IMR-90 (cell line): ENCODE measurements around the gene ANP32B. TPM values are rescaled to one million over a fixed set of nuclear protein-coding genes. Genes with fewer than 3 reads are reported as not detected.
A peak's percentile ranks its signal among the peaks of the same experiment; 100 is the strongest.

Source experiments
- ATAC-seq: fragments of 200-7000 bp; cut with Tn5 transposase; 2 replicates; pipeline ENCODE4 v1.9.1; 2020; ENCODE audit warnings: low read depth, mild to moderate bottlenecking, moderate library complexity
- BruUV-seq: library from RNA; stranded (reverse); fragments of 400-500 nt; replicated peaks from 2 replicates; lab custom pipeline; 2021; lab: Mats Ljungman, UMichigan
- CTCF ChIA-PET: fragments of 300-600 bp; formaldehyde crosslinking; extraction: SDS; loops from one replicate; lab custom pipeline; 2021; ENCODE audit warnings: antibody characterized with exemption; lab: Yijun Ruan, JAX
- POLR2A ChIA-PET: fragments of 300-600 bp; sonication (Branson Sonifier 250); formaldehyde crosslinking; loops from one replicate; lab custom pipeline; 2022; ENCODE audit warnings: antibody characterized with exemption; ENCODE audit not compliant: unreplicated experiment; lab: Charles Lee
- DNase-seq: peaks from one replicate; pipeline ENCODE4 v3.0.0; 2013
- H2AFZ ChIP-seq: replicated peaks from 2 replicates; pipeline ENCODE3; 2013; ENCODE audit warnings: low read length, mild to moderate bottlenecking; ENCODE audit not compliant: poor library complexity
- H2AK5ac ChIP-seq: 2 replicates; pipeline ENCODE4 v1.6.1; 2013; ENCODE audit warnings: low read depth, low read length, inconsistent platforms
- H2AK9ac ChIP-seq: replicated peaks from 2 replicates; pipeline ENCODE3; 2013; ENCODE audit warnings: mild to moderate bottlenecking, low read depth, low read length, moderate library complexity; ENCODE audit not compliant: poor library complexity
- H2BK120ac ChIP-seq: 2 replicates; pipeline ENCODE4 v1.6.1; 2013; ENCODE audit warnings: low read depth, low read length, inconsistent platforms
- H2BK15ac ChIP-seq: 3 replicates; pipeline ENCODE4 v1.6.1; 2013; ENCODE audit warnings: low read depth, low read length, inconsistent platforms
- H2BK20ac ChIP-seq: 2 replicates; pipeline ENCODE4 v1.6.1; 2013; ENCODE audit warnings: low read depth, mild to moderate bottlenecking, inconsistent platforms, low read length, moderate library complexity
- H2BK5ac ChIP-seq: 2 replicates; pipeline ENCODE4 v1.6.1; 2013; ENCODE audit warnings: mild to moderate bottlenecking, low read depth, low read length, inconsistent platforms; ENCODE audit not compliant: poor library complexity, severe bottlenecking
- H3K14ac ChIP-seq: replicated peaks from 2 replicates; pipeline ENCODE4 v1.6.1; 2013; ENCODE audit warnings: low read depth, low read length, inconsistent platforms
- H3K18ac ChIP-seq: 2 replicates; pipeline ENCODE4 v1.6.1; 2013; ENCODE audit warnings: low read depth, low read length, control low read depth
- H3K23ac ChIP-seq: 2 replicates; pipeline ENCODE4 v1.6.1; 2013; ENCODE audit warnings: low read depth, low read length, inconsistent platforms
- H3K27ac ChIP-seq: 2 replicates; pipeline ENCODE4 v1.5.1; 2013; ENCODE audit warnings: mild to moderate bottlenecking, control low read depth, low read length; ENCODE audit not compliant: insufficient read depth
- H3K27me3 ChIP-seq: 2 replicates; pipeline ENCODE4 v1.6.1; 2013; ENCODE audit warnings: low read length; ENCODE audit not compliant: control insufficient read depth, insufficient read depth
- H3K36me3 ChIP-seq: 2 replicates; pipeline ENCODE4 v1.6.1; 2013; ENCODE audit warnings: low read length, mixed read lengths; ENCODE audit not compliant: control insufficient read depth, insufficient read depth
- H3K4ac ChIP-seq: 2 replicates; pipeline ENCODE4 v1.6.1; 2013; ENCODE audit warnings: low read depth, low read length, inconsistent platforms
- H3K4me1 ChIP-seq: 2 replicates; pipeline ENCODE4 v1.6.1; 2013; ENCODE audit warnings: low read length, mixed read lengths; ENCODE audit not compliant: control insufficient read depth, insufficient read depth
- H3K4me2 ChIP-seq: 2 replicates; pipeline ENCODE4 v1.6.1; 2013; ENCODE audit warnings: low read depth, mild to moderate bottlenecking, control low read depth, low read length, moderate library complexity
- H3K4me3 ChIP-seq: 2 replicates; pipeline ENCODE4 v1.5.1; 2013; ENCODE audit warnings: low read depth, mild to moderate bottlenecking, control low read depth, low read length, moderate library complexity; ENCODE audit not compliant: insufficient read depth
- H3K56ac ChIP-seq: 2 replicates; pipeline ENCODE4 v1.6.1; 2013; ENCODE audit warnings: low read length, inconsistent platforms; ENCODE audit not compliant: insufficient read depth; ENCODE audit errors: extremely low read depth
- H3K79me1 ChIP-seq, 2 experiments: 2 replicates each; pipeline ENCODE4 v1.6.1; 2013; ENCODE audit warnings: low read length in 2 of 2, inconsistent platforms in 1 of 2, low read depth in 1 of 2
- H3K9ac ChIP-seq: 2 replicates; pipeline ENCODE4 v1.6.1; 2013; ENCODE audit warnings: low read depth, low read length, control low read depth
- H3K9me1 ChIP-seq: 2 replicates; pipeline ENCODE4 v1.6.1; 2013; ENCODE audit warnings: low read length, inconsistent platforms; ENCODE audit not compliant: insufficient read depth
- H3K9me3 ChIP-seq: 2 replicates; pipeline ENCODE4 v1.6.1; 2013; ENCODE audit warnings: low read length; ENCODE audit not compliant: control insufficient read depth, insufficient read depth
- H4K20me1 ChIP-seq: 2 replicates; pipeline ENCODE4 v1.6.1; 2013; ENCODE audit warnings: low read length, inconsistent platforms; ENCODE audit not compliant: insufficient read depth
- H4K5ac ChIP-seq: 2 replicates; pipeline ENCODE4 v1.6.1; 2013; ENCODE audit warnings: mild to moderate bottlenecking, low read depth, low read length, control low read depth
- H4K8ac ChIP-seq, 2 experiments: 2 replicates each; pipeline ENCODE4 v1.6.1; 2013; ENCODE audit warnings: low read depth in 2 of 2, low read length in 2 of 2, control low read depth in 1 of 2, inconsistent platforms in 1 of 2
- H4K91ac ChIP-seq: 2 replicates; pipeline ENCODE4 v1.6.1; 2013; ENCODE audit warnings: low read depth, low read length, inconsistent platforms; ENCODE audit not compliant: insufficient read depth
- MAFK ChIP-seq: IDR thresholded peaks from 2 replicates; pipeline ENCODE4 v1.6.1; 2012; ENCODE audit warnings: low read depth, low read length, improper control_type of control experiment
- POLR2A ChIP-seq: IDR thresholded peaks from 2 replicates; pipeline ENCODE4 v1.6.1; 2012; ENCODE audit warnings: mild to moderate bottlenecking, low read depth, low read length
- SMC3 ChIP-seq: fragments of 150-350 bp; IDR thresholded peaks from 2 replicates; pipeline ENCODE4 v1.6.1; 2016; ENCODE audit warnings: low read depth, mild to moderate bottlenecking, antibody characterized with exemption, low read length, moderate library complexity
- WGBS, 2 experiments: methylation state at CpG; one replicate each; pipeline versions ENCODE4 v1.1.5 to v1.1.7; 2013; ENCODE audit warnings: missing lambda C conversion rate in 2 of 2; ENCODE audit not compliant: insufficient read length in 1 of 2; ENCODE audit errors: extremely low coverage in 2 of 2; 5-methylcytosine and 5-hydroxymethylcytosine counted together
- dilution Hi-C: fragments of 300-500 bp; cut with HindIII; formaldehyde crosslinking; loops from one replicate; pipeline ENCODE4 v1.14.3; 2018; ENCODE audit warnings: low sequenced_read_pairs; ENCODE audit not compliant: unreplicated experiment
- in situ Hi-C: fragments of 300-500 bp; cut with MboI; formaldehyde crosslinking; loops from 3 replicates; pipeline ENCODE4 v1.14.3; 2019; ENCODE audit warnings: low sequenced_read_pairs, inconsistent platforms, mixed read lengths
- intact Hi-C: fragments of 100-400 bp; cut with micrococcal nuclease; formaldehyde crosslinking; loops from 2 replicates; pipeline ENCODE4 v1.10.0; 2022
- polyA plus RNA-seq, 3 experiments: library from polyadenylated mRNA; depleted of rRNA; stranded (reverse); fragments of >200 nt; gene quantifications; 2 replicates each; pipeline ENCODE4 v1.2.3, GENCODE V29; 2012; ENCODE audit warnings: low replicate concordance in 1 of 3
- total RNA-seq: library from RNA; depleted of rRNA; stranded (reverse); fragments of >200 nt; gene quantifications from 2 replicates; pipeline ENCODE4 v1.2.3, GENCODE V29; 2012
- TF ChIP-seq, protein P1 (sequence below): conservative IDR thresholded peaks from 2 replicates; pipeline ENCODE4 v1.5.1; 2012; ENCODE audit warnings: mild to moderate bottlenecking, low read depth, low read length, improper control_type of control experiment

The ANP32B gene
- total and polyA plus RNA-seq, 2 of the 4 experiments (the other 2 are of a cell fraction): 3.9 to 46.8 TPM

GRCh38 chr9:98022447-98022846, 39.3 kb downstream of the ANP32B start:
- H2AK9ac ChIP-seq: no peak overlapping the region
- H3K4ac ChIP-seq: 0 out of 2 replicates have a peak overlapping the region, but pooled peaks have one; percentile 43
- BruUV-seq: no TSS peak
- H4K8ac ChIP-seq: peak overlapping the region in 1 of 2 experiments; percentile 50; a peak in 1 of 4 replicates
- no peak overlapping the region for H2BK20ac ChIP-seq
- in situ Hi-C loops: no loop called here
- H4K20me1 ChIP-seq: no peaks in the 10 kb centered on the region
- peak; percentile 71 for DNase-seq
- peaks cover 21% of the 10 kb centered on the region for H3K36me3 ChIP-seq
- peaks cover 2 to 3% of the 10 kb centered on the region in 2 experiments; a peak in 1 of 4 replicates for H3K79me1 ChIP-seq
- ChIA-PET POLR2A (no interaction called here), CTCF (interaction anchor here (0.6 kb wide), 1 partner anchor 1471 kb away, joined by 4 read pairs; no protein-coding TSS in a partner anchor)
- H3K23ac ChIP-seq: no peak overlapping the region
- peak overlapping the region; percentile 55; the same call in 1 of the 2 replicates for H3K14ac ChIP-seq
- H3K4me2 ChIP-seq: no peak overlapping the region
- H3K18ac ChIP-seq: no peak overlapping the region
- no peak overlapping the region for H2AFZ ChIP-seq
- H3K9ac ChIP-seq: no peak overlapping the region
- H2BK5ac ChIP-seq: no peak overlapping the region
- H3K4me3 ChIP-seq: no peak overlapping the region
- H4K5ac ChIP-seq: no peak overlapping the region
- H3K9me1 ChIP-seq: peaks cover 14% of the 10 kb centered on the region
- no peaks in the 10 kb centered on the region for H3K9me3 ChIP-seq
- no peaks in the 10 kb centered on the region for H3K27me3 ChIP-seq
- no peak overlapping the region for H3K27ac ChIP-seq
- H3K56ac ChIP-seq: no peak overlapping the region
- TF ChIP-seq SMC3: 0 out of 2 replicates have a peak, but pooled peaks have one; percentile 3
- TF ChIP-seq, protein P1, sequence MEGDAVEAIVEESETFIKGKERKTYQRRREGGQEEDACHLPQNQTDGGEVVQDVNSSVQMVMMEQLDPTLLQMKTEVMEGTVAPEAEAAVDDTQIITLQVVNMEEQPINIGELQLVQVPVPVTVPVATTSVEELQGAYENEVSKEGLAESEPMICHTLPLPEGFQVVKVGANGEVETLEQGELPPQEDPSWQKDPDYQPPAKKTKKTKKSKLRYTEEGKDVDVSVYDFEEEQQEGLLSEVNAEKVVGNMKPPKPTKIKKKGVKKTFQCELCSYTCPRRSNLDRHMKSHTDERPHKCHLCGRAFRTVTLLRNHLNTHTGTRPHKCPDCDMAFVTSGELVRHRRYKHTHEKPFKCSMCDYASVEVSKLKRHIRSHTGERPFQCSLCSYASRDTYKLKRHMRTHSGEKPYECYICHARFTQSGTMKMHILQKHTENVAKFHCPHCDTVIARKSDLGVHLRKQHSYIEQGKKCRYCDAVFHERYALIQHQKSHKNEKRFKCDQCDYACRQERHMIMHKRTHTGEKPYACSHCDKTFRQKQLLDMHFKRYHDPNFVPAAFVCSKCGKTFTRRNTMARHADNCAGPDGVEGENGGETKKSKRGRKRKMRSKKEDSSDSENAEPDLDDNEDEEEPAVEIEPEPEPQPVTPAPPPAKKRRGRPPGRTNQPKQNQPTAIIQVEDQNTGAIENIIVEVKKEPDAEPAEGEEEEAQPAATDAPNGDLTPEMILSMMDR: no peak
- TF ChIP-seq MAFK: no peak
- no peak for TF ChIP-seq POLR2A
- H4K91ac ChIP-seq: peak overlapping the region; percentile 18; the same call in 1 of the 2 replicates
- H2BK120ac ChIP-seq: peak overlapping the region; percentile 49; the same call in 1 of the 2 replicates
- H2BK15ac ChIP-seq: no peak overlapping the region; the same call in 2 of the 3 replicates
- dilution Hi-C loops: no loop called here
- peak; percentile 39; the same call in 1 of the 2 replicates for ATAC-seq
- peaks cover 2% of the 10 kb centered on the region; the same call in 1 of the 2 replicates for H3K4me1 ChIP-seq
- intact Hi-C loops: no loop called here
- WGBS, 2 experiments: 66% methylated on average over 3 of the region's 8 CpGs; no CpG with 5 or more reads in 1 of the 2 experiments
- 0 out of 2 replicates have a peak overlapping the region, but pooled peaks have one; percentile 4 for H2AK5ac ChIP-seq
